Body of pancreas (tissue), 4 donors: ENCODE measurements around the gene TBC1D24.

Source experiments
- POLR2A ChIP-seq, 3 donors: fragments of 450-650 bp; IDR thresholded peaks; one replicate each; pipeline ENCODE4 v1.6.1; 2016; ENCODE audit warnings: antibody characterized with exemption in 3 of 3, mild to moderate bottlenecking in 2 of 3
- TF ChIP-seq, protein P1 (sequence below), 7 experiments: fragments of 450-650 bp in 4 of 7; fragments of 200-600 bp in 3 of 7; sonication (generic) in 3 of 7; IDR thresholded peaks; one replicate each; pipeline ENCODE4 v1.5.1; 2016 to 2019; ENCODE audit warnings: antibody characterized with exemption in 7 of 7

DNA sequence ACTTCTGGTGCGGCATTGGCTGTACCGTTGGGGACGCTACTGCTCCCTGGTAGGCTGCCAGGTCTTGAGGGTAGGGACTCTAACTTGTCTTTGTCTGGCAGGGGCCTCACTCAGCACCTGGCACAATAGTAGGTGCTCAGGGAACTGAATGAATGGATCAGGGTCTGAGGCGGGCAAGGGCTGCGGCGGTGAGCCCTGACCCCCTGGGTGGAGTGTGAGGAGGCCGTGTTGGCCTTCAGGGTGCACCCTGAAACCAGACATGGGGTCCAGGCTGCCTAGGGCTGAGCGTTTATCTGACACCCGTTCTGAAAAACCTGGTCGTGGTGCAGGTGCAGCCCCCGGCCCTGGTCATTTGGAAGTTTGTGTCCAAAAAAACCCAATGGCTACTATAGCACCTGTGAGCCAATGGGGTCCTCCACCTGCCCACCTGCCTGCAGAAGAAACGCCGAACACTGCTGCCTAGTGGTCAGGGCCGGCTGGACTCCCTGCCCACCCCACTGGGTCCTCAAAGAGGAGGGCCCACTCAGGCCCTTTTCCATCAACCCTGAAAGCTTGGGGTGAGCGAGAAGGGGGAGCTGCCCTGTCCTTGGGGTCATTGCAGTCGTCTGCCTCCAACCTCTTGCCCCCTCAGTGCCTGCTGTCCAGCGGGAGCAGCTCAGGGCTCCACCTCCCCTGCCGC is 33.9 kb downstream of the TBC1D24 start:
- TF ChIP-seq, protein P1, sequence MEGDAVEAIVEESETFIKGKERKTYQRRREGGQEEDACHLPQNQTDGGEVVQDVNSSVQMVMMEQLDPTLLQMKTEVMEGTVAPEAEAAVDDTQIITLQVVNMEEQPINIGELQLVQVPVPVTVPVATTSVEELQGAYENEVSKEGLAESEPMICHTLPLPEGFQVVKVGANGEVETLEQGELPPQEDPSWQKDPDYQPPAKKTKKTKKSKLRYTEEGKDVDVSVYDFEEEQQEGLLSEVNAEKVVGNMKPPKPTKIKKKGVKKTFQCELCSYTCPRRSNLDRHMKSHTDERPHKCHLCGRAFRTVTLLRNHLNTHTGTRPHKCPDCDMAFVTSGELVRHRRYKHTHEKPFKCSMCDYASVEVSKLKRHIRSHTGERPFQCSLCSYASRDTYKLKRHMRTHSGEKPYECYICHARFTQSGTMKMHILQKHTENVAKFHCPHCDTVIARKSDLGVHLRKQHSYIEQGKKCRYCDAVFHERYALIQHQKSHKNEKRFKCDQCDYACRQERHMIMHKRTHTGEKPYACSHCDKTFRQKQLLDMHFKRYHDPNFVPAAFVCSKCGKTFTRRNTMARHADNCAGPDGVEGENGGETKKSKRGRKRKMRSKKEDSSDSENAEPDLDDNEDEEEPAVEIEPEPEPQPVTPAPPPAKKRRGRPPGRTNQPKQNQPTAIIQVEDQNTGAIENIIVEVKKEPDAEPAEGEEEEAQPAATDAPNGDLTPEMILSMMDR (IDR thresholded peaks at IDR 0.05): no peak
- TF ChIP-seq POLR2A (IDR thresholded peaks at IDR 0.05): no peak
